Thoracic aorta (tissue), 2 donors: ENCODE measurements around the gene GABRB3. TPM values are rescaled to one million over a fixed set of nuclear protein-coding genes. Genes with fewer than 3 reads are reported as not detected.

ENCODE experiments used
- ATAC-seq: fragments of 150-250 bp; one replicate; pipeline ENCODE4 v1.8.0; 2017; ENCODE audit warnings: low read depth; ENCODE audit not compliant: insufficient number of reproducible peaks, low FRiP score
- DNase-seq: peaks from one replicate; pipeline ENCODE4 v3.0.0-alpha.2; 2020; ENCODE audit warnings: low spot score
- H3K27ac ChIP-seq, 2 donors: fragments of 200-600 bp; sonication (generic); 1 replicate in 1 of 2; 2 replicates in 1 of 2; pipeline ENCODE4 v1.5.1; 2016; ENCODE audit warnings: mild to moderate bottlenecking in 2 of 2, moderate library complexity in 2 of 2
- H3K27me3 ChIP-seq: fragments of 200-600 bp; sonication (generic); replicated peaks from 2 replicates; pipeline ENCODE4 v1.6.0; 2016; ENCODE audit warnings: mild to moderate bottlenecking; ENCODE audit not compliant: insufficient read depth
- H3K36me3 ChIP-seq: fragments of 200-600 bp; sonication (generic); one replicate; pipeline ENCODE4 v1.5.1; 2016
- H3K4me1 ChIP-seq, 2 donors: fragments of 200-600 bp; sonication (generic); 1 replicate in 1 of 2; 2 replicates in 1 of 2; pipeline versions ENCODE4 v1.5.1 to v1.6.0; 2016; ENCODE audit warnings: low read depth in 2 of 2, mild to moderate bottlenecking in 1 of 2; ENCODE audit not compliant: control insufficient read depth in 1 of 2
- H3K4me3 ChIP-seq: fragments of 200-600 bp; sonication (generic); 2 replicates; pipeline ENCODE4 v1.5.1; 2016; ENCODE audit warnings: mild to moderate bottlenecking
- H3K9me3 ChIP-seq: fragments of 200-600 bp; sonication (generic); 2 replicates; pipeline ENCODE4 v1.5.1; 2016
- total RNA-seq, 2 donors: library from RNA; depleted of rRNA; stranded (reverse); fragments of >200 nt; gene quantifications; one replicate each; pipeline versions ENCODE4 v1.1.0 to v1.2.3, GENCODE V29; 2016
- TF ChIP-seq, protein P1 (sequence below): fragments of 200-600 bp; sonication (generic); IDR thresholded peaks from one replicate; pipeline ENCODE4 v1.5.1; 2019; ENCODE audit warnings: antibody characterized with exemption

GABRB3 gene
- 1 to 10 TPM in 1 of 2 donors, under 1 TPM in 1; 0.54 to 2.0 TPM for total RNA-seq

GRCh38 chr15:26772154-26773066, at the start of gene GABRB3:
GABRB3 (minus strand) TSS chr15:26773066.
- peak within 1 kb of the TSS; percentile 64 for H3K4me3 ChIP-seq
- no peak for ATAC-seq
- peaks cover 7 to 14% of the 10 kb centered on the region in 2 donors for H3K4me1 ChIP-seq
- DNase-seq: no peak
- H3K36me3 ChIP-seq: no peaks in the 10 kb centered on the region
- no peaks in the 10 kb centered on the region for H3K9me3 ChIP-seq
- H3K27me3 ChIP-seq: no peaks in the 10 kb centered on the region
- TF ChIP-seq, protein P1, sequence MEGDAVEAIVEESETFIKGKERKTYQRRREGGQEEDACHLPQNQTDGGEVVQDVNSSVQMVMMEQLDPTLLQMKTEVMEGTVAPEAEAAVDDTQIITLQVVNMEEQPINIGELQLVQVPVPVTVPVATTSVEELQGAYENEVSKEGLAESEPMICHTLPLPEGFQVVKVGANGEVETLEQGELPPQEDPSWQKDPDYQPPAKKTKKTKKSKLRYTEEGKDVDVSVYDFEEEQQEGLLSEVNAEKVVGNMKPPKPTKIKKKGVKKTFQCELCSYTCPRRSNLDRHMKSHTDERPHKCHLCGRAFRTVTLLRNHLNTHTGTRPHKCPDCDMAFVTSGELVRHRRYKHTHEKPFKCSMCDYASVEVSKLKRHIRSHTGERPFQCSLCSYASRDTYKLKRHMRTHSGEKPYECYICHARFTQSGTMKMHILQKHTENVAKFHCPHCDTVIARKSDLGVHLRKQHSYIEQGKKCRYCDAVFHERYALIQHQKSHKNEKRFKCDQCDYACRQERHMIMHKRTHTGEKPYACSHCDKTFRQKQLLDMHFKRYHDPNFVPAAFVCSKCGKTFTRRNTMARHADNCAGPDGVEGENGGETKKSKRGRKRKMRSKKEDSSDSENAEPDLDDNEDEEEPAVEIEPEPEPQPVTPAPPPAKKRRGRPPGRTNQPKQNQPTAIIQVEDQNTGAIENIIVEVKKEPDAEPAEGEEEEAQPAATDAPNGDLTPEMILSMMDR: no peak
- H3K27ac ChIP-seq: no peak within 1 kb of the TSS

GRCh38 chr15:26807517-26808427, 34.9 kb upstream of the GABRB3 start:
- Histone ChIP-seq H3K36me3 (no peaks in the 10 kb centered on the region), H3K9me3 (no peaks in the 10 kb centered on the region), H3K4me1 (no peaks in the 10 kb centered on the region), H3K27ac (no peak overlapping the region), H3K27me3 (no peaks in the 10 kb centered on the region), H3K4me3 (no peak overlapping the region)
- TF ChIP-seq, protein P1: no peak
- ATAC-seq: no peak
- no peak for DNase-seq

GRCh38 chr15:26806574-26806973, 33.7 kb upstream of the GABRB3 start:
- Histone ChIP-seq H3K36me3 (no peaks in the 10 kb centered on the region), H3K27me3 (no peaks in the 10 kb centered on the region), H3K9me3 (no peaks in the 10 kb centered on the region), H3K4me3 (no peak overlapping the region), H3K4me1 (no peaks in the 10 kb centered on the region), H3K27ac (no peak overlapping the region)
- DNase-seq: no peak
- no peak for ATAC-seq
- TF ChIP-seq, protein P1: no peak

GRCh38 chr15:26806151-26806550, 33.3 kb upstream of the GABRB3 start:
- Histone ChIP-seq H3K4me3 (no peak overlapping the region), H3K36me3 (no peaks in the 10 kb centered on the region), H3K27me3 (no peaks in the 10 kb centered on the region), H3K9me3 (no peaks in the 10 kb centered on the region), H3K4me1 (no peaks in the 10 kb centered on the region), H3K27ac (no peak overlapping the region)
- DNase-seq (no peak), ATAC-seq (no peak)
- TF ChIP-seq, protein P1: no peak

- no peaks in the 10 kb centered on the region for H3K9me3 ChIP-seq
- TF ChIP-seq, protein P1: no peak
- DNase-seq (no peak), ATAC-seq (no peak)
- H3K36me3 ChIP-seq: no peaks in the 10 kb centered on the region
- H3K4me1 ChIP-seq: no peaks in the 10 kb centered on the region
- H3K4me3 ChIP-seq: no peak overlapping the region
- no peaks in the 10 kb centered on the region for H3K27me3 ChIP-seq
- H3K27ac ChIP-seq: no peak overlapping the region
Observed at GRCh38 chr15:26805470-26805869, 32.6 kb upstream of the GABRB3 start.
